Hepatocyte (in vitro differentiated cells): ENCODE results near the gene ANTXR2. TPM values are rescaled to one million over a fixed set of nuclear protein-coding genes. Genes with fewer than 3 reads are reported as not detected.

Source experiments
- DNase-seq: peaks from one replicate; pipeline ENCODE4 v3.0.0-alpha.2; 2016; ENCODE audit warnings: low spot score
- H2AFZ ChIP-seq: fragments of 200-600 bp; sonication (generic); 2 replicates; pipeline ENCODE4 v1.6.0; 2016; ENCODE audit warnings: antibody characterized with exemption, mild to moderate bottlenecking
- H3K27ac ChIP-seq: fragments of 200-600 bp; sonication (generic); 2 replicates; pipeline ENCODE4 v1.5.1; 2016; ENCODE audit warnings: mild to moderate bottlenecking
- H3K27me3 ChIP-seq: fragments of 200-600 bp; sonication (generic); 2 replicates; pipeline ENCODE4 v1.6.1; 2016
- H3K36me3 ChIP-seq: fragments of 200-600 bp; sonication (generic); replicated peaks from 2 replicates; pipeline ENCODE4 v1.5.1; 2016; ENCODE audit warnings: low read depth; ENCODE audit not compliant: insufficient read depth
- H3K4me1 ChIP-seq: fragments of 200-600 bp; sonication (generic); 2 replicates; pipeline ENCODE4 v1.5.1; 2016; ENCODE audit warnings: mild to moderate bottlenecking, moderate library complexity; ENCODE audit not compliant: insufficient read depth
- H3K4me2 ChIP-seq: fragments of 200-600 bp; sonication (generic); 2 replicates; pipeline ENCODE4 v1.6.0; 2016
- H3K4me3 ChIP-seq: fragments of 200-600 bp; sonication (generic); 2 replicates; pipeline ENCODE4 v1.5.1; 2016; ENCODE audit warnings: mild to moderate bottlenecking
- H3K79me2 ChIP-seq: fragments of 200-600 bp; sonication (generic); 2 replicates; pipeline ENCODE4 v1.6.0; 2017; ENCODE audit warnings: mild to moderate bottlenecking
- H3K9me2 ChIP-seq: fragments of 200-600 bp; sonication (generic); replicated peaks from 2 replicates; pipeline ENCODE4 v1.6.0; 2017; ENCODE audit warnings: mild to moderate bottlenecking; ENCODE audit not compliant: insufficient read depth
- H3K9me3 ChIP-seq: fragments of 200-600 bp; sonication (generic); 2 replicates; pipeline ENCODE4 v1.5.1; 2016; ENCODE audit warnings: low read depth, mild to moderate bottlenecking
- H4K20me1 ChIP-seq: fragments of 200-600 bp; sonication (generic); 2 replicates; pipeline ENCODE4 v1.6.0; 2016; ENCODE audit warnings: mild to moderate bottlenecking; ENCODE audit not compliant: insufficient read depth, poor library complexity, severe bottlenecking
- EZH2 ChIP-seq: fragments of 200-600 bp; sonication (generic); IDR thresholded peaks from 2 replicates; pipeline ENCODE4 v1.6.1; 2016; ENCODE audit warnings: antibody characterized with exemption, mild to moderate bottlenecking, borderline replicate concordance
- EZH2phosphoT487 ChIP-seq: fragments of 200-600 bp; sonication (generic); IDR thresholded peaks from one replicate; pipeline ENCODE4 v1.6.1; 2018; ENCODE audit warnings: antibody characterized with exemption, mild to moderate bottlenecking, low read depth, moderate library complexity; ENCODE audit not compliant: unreplicated experiment, severe bottlenecking
- polyA plus RNA-seq: library from polyadenylated mRNA; unstranded; fragments of >200 nt; fragmentation: Nextera tagmentation; extraction: Ambion mirVana; gene quantifications from 2 replicates; pipeline ENCODE4 v1.2.1, GENCODE V29; 2016
- total RNA-seq: library from RNA; depleted of rRNA; stranded (reverse); fragments of >200 nt; gene quantifications from 2 replicates; pipeline ENCODE4 v1.2.3, GENCODE V29; 2014
- TF ChIP-seq, protein P1 (sequence below): fragments of 200-600 bp; sonication (generic); IDR thresholded peaks from 2 replicates; pipeline ENCODE4 v1.5.1; 2016; ENCODE audit warnings: antibody characterized with exemption, mild to moderate bottlenecking; ENCODE audit not compliant: poor library complexity

ANTXR2 gene
- total and polyA plus RNA-seq, 2 experiments from 2014 or later: 25.2 to 46.5 TPM

DNA sequence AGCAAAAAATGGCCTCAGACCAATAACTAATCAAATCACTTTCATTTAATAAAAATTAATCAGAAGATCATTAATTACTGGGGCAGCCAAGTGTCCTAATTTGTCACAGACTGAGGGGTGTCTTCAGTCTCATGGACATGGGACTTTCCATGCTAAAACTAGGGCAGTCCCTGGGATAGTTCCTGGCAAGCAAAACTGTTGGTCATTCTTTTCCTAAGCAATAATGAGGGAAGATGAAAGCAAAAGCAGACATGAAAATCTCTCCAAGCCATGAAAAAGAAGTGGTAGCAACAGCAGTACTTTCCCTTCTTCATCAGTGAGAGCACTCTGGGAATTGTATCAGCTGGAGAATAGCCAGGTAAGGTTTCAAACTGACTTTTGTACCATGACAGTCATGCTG lies 3.7 kb upstream of the ANTXR2 start:
- Histone ChIP-seq H3K4me1 (peaks cover 7% of the 10 kb centered on the region), H3K79me2 (peaks cover 5% of the 10 kb centered on the region), H3K27ac (no peak overlapping the region), H4K20me1 (no peaks in the 10 kb centered on the region), H2AFZ (no peak overlapping the region), H3K27me3 (no peaks in the 10 kb centered on the region), H3K36me3 (no peaks in the 10 kb centered on the region), H3K9me3 (no peaks in the 10 kb centered on the region), H3K4me3 (no peak overlapping the region), H3K4me2 (no peak overlapping the region), H3K9me2 (no peaks in the 10 kb centered on the region)
- TF ChIP-seq, protein P1, sequence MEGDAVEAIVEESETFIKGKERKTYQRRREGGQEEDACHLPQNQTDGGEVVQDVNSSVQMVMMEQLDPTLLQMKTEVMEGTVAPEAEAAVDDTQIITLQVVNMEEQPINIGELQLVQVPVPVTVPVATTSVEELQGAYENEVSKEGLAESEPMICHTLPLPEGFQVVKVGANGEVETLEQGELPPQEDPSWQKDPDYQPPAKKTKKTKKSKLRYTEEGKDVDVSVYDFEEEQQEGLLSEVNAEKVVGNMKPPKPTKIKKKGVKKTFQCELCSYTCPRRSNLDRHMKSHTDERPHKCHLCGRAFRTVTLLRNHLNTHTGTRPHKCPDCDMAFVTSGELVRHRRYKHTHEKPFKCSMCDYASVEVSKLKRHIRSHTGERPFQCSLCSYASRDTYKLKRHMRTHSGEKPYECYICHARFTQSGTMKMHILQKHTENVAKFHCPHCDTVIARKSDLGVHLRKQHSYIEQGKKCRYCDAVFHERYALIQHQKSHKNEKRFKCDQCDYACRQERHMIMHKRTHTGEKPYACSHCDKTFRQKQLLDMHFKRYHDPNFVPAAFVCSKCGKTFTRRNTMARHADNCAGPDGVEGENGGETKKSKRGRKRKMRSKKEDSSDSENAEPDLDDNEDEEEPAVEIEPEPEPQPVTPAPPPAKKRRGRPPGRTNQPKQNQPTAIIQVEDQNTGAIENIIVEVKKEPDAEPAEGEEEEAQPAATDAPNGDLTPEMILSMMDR: no peak
- TF ChIP-seq EZH2 (no peak), EZH2phosphoT487 (no peak)
- DNase-seq: no peak

- no peak overlapping the region for H3K4me2 ChIP-seq
- H2AFZ ChIP-seq: no peak overlapping the region
- H3K36me3 ChIP-seq: no peaks in the 10 kb centered on the region
- H3K4me1 ChIP-seq: peaks cover 12% of the 10 kb centered on the region
- H4K20me1 ChIP-seq: no peaks in the 10 kb centered on the region
- TF ChIP-seq, protein P1: no peak
- TF ChIP-seq EZH2 (no peak), EZH2phosphoT487 (no peak)
- H3K9me2 ChIP-seq: no peaks in the 10 kb centered on the region
- no peak overlapping the region for H3K27ac ChIP-seq
- no peaks in the 10 kb centered on the region for H3K9me3 ChIP-seq
- H3K79me2 ChIP-seq: peaks cover 9% of the 10 kb centered on the region
- H3K4me3 ChIP-seq: no peak overlapping the region
- H3K27me3 ChIP-seq: no peaks in the 10 kb centered on the region
- DNase-seq: no peak
Measured at GRCh38 chr4:80075995-80076675, 3.1 kb upstream of the ANTXR2 start.

- Histone ChIP-seq H3K79me2 (peaks cover 9% of the 10 kb centered on the region), H3K4me1 (peaks cover 24% of the 10 kb centered on the region), H2AFZ (no peak overlapping the region), H3K9me2 (no peaks in the 10 kb centered on the region), H3K36me3 (no peaks in the 10 kb centered on the region), H4K20me1 (no peaks in the 10 kb centered on the region), H3K27me3 (no peaks in the 10 kb centered on the region), H3K4me2 (no peak overlapping the region), H3K27ac (no peak overlapping the region), H3K4me3 (no peak overlapping the region), H3K9me3 (no peaks in the 10 kb centered on the region)
- no peak for DNase-seq
- TF ChIP-seq, protein P1: no peak
- no peak for TF ChIP-seq EZH2
- TF ChIP-seq EZH2phosphoT487: no peak
Measured at GRCh38 chr4:80074651-80075050, 1.6 kb upstream of the ANTXR2 start.

GRCh38 chr4:80074069-80074468 lies 1.0 kb upstream of the ANTXR2 start:
- peak overlapping the region; percentile 97 for H3K27ac ChIP-seq
- H3K79me2 ChIP-seq: peaks cover 9% of the 10 kb centered on the region
- peaks cover 24% of the 10 kb centered on the region for H3K4me1 ChIP-seq
- peak overlapping the region; percentile 91 for H3K4me2 ChIP-seq
- no peak for DNase-seq
- no peak overlapping the region for H3K4me3 ChIP-seq
- no peak for TF ChIP-seq EZH2
- TF ChIP-seq, protein P1: no peak
- no peak for TF ChIP-seq EZH2phosphoT487
- no peaks in the 10 kb centered on the region for H3K9me2 ChIP-seq
- H3K9me3 ChIP-seq: no peaks in the 10 kb centered on the region
- H3K36me3 ChIP-seq: no peaks in the 10 kb centered on the region
- H4K20me1 ChIP-seq: no peaks in the 10 kb centered on the region
- H2AFZ ChIP-seq: peak overlapping the region; percentile 85
- H3K27me3 ChIP-seq: no peaks in the 10 kb centered on the region
